Astrocyte of the hippocampus (primary cell): ENCODE measurements around the gene LRP5.
A peak's percentile ranks its signal among the peaks of the same experiment; 100 is the strongest.
"Not testable (repeated sequence)": the region's sequence is repeated elsewhere in the genome, so short reads cannot be mapped to it uniquely, and the experiment has no call there.

Source experiments
- DNase-seq: peaks from one replicate; pipeline ENCODE4 v3.0.0; 2011; ENCODE audit warnings: low read depth, low spot score

The LRP5 gene

DNA sequence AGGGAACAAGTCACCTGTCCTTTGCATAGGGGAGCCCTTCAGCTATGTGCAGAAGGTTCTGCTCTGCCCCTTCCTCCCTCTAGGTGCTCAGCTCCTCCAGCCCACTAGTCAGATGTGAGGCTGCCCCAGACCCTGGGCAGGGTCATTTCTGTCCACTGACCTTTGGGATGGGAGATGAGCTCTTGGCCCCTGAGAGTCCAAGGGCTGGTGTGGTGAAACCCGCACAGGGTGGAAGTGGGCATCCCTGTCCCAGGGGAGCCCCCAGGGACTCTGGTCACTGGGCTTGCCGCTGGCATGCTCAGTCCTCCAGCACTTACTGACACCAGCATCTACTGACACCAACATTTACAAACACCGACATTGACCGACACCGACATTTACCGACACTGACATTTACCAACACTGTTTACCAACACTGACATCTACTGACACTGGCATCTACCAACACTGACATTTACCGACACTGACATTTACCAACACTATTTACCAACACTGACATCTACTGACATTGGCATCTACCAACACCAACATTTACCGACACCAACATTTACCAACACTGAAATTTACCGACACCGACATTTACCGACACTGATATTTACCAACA is 76.3 kb downstream of the LRP5 start:
- no peak for DNase-seq

DNA sequence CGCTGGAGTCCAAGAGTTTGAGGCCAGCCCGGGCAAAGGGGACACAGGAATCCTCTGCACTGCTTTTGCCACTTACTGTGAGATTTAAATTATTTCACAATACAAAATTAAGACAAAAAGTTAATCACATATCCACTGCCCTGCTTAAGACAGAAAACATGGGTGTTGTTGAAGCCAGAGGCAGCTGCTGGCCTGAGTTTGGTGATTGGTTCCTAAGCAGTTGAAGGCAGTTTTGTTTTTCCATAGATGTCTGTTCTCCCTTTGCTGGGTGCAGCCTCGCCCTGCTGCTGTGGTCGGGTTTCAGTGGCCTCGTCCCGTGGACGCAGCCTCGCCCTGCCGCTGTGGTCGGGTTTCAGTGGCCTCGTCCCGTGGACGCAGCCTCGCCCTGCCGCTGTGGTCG is 77.9 kb downstream of the LRP5 start:
- DNase-seq = no peak

DNA sequence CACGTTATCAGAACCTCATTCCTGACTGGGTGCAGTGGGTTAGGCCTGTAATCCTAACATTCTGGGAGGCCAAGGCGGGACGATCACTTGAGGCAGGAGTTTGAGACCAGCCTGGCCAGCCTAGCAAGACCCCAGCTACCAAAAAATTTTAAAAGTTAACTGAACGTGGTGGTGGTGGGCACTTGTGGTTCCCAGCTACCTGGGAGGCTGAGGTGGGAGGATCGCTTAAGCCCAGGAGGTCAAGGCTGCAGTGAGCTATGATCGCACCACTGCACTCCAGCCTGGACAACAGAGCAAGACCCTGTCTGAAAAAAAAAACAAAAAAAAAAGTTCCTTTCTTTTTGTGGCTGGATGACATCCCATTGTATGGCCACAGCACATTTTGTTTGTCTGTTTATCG is 80.4 kb downstream of the LRP5 start:
- no peak for DNase-seq

DNA sequence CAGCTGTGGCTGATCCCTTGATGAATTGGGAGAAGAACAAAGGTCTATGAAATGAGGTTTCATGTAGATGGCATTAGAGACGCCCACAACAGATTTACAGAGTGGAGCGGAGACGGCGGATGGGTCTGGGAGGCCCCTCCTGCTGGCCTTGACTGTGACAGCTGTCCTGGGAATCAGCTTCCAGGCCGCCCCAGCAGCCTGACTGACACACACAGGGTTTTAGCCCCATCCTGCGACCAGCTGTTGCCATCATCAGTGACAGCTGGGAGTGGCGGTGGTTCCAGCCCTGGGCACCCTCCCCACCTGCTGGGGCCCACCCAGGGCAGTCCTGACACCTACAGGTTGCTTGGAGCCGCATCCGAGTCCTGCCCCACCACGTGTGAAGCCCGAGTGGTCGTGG is 84.1 kb downstream of the LRP5 start:
- DNase-seq = no peak

DNA sequence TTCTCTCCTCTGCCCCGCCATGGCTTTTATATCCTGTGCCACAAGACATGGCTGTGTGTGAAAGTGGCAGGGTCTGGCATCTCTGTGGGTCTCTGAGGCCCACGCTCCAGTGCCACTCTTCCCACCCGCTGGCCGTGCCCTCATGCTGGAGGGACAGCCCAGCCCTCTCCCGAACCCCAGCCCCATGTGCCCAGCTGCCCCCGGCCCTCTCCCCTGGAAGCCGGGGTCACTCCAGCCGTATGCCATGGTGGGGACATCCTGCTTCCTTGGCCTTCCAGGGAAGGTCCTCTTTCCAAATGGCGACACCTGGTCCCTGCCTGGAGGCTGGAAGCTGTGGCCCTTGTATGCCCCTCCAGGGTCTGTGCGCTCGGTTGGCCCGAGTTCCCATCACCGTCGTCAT is 84.9 kb downstream of the LRP5 start:
- no peak for DNase-seq

DNA sequence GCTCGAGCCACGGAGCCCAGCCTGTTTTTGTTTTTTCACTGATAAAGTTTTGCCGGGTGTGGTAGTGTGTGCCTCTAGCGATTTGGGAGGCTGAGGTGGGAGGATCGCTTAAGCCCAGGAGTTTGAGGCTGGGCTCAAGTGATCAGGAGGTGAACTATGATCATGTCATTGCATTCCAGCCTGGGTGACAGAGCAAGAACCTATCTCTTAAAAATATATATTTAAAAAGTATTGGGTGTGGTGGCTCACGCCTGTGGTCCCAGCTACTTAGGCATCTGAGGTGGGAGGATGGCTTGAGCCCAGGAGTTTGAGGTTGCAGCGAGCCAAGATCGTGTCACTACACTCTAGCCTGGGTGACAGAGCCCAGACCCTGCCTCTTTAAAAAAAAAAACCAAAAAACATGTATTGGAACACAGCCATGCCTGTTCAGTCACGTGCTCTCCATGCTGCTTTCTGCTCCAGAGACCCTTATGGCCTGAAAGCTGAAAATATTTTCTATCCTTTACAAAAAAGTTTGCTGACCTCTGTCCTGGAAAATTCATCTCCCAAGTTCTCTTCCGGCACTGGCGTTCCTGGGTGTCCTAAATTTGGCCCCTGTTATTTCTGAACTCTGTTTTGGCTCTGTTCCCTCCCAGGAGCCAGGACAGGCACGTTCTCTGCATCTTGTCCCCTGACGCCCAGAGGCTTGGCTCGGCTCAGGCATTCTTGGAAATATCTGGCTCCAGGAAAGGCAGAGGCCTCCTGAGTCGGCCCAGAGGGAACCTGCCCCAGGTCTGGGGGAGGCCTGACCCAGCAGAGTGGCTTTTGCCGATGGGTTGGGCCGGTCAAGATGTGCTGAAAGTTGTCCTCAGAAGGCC is 86.8 kb downstream of the LRP5 start:
- DNase-seq = peak; percentile 37

DNA sequence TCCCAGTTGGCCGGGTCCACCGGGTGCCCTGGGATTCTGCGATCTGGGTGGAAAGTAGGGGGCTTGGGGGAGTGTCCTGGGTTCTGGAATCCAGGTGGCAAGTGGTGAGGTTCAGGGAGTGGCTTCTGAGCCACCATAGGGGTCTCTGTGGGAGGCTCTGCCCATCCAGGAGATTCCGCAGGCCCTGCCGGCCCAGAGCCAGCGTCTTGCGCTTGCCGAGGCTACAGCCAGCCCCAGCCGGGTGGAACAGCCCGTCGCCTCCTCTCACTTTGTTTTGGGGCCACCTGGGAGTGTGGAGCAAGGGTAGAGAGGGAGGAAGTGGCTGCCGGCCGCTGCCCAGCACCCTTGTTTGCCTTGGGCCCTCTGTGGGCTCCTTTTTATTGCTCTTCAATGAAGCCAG is 87.5 kb downstream of the LRP5 start:
- no peak for DNase-seq

DNA sequence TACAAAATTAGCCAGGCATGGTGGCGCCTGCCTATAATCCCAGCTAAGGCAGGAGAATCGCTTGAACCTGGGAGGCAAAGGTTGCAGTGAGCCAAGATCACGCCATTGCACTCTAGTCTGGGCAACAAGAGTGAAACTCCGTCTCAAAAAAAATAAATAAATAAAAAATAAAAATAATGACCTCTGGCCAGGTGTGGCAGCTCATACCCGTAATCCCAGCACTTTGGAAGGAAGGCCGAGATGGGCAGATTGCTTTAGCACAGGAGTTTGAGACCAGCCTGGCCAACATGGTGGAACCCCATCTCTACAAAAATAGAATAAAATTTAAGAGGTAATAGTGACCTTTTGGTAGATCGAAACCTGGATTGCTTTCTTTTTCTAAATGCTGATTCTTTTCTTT is 88.2 kb downstream of the LRP5 start:
- DNase-seq = not testable (repeated sequence)

DNA sequence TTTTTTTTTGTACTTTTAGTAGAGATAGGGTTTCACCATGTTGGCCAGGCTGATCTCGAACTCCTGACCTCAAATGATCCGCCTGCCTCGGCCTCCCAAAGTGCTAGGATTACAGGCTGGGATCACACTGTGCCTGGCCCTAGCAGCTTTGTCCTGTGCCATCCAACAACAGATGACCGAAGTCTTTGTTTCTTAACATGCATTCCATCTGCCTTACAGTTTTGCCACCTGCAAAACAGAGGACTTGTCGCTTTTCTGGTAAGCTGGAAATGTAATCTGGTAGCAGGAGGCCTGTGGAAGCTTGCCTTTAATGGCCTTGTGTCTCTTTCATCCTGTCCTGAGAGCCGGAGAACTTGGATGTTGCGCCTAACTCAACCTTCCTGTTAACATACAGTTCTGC is 89.5 kb downstream of the LRP5 start:
- no peak for DNase-seq

DNA sequence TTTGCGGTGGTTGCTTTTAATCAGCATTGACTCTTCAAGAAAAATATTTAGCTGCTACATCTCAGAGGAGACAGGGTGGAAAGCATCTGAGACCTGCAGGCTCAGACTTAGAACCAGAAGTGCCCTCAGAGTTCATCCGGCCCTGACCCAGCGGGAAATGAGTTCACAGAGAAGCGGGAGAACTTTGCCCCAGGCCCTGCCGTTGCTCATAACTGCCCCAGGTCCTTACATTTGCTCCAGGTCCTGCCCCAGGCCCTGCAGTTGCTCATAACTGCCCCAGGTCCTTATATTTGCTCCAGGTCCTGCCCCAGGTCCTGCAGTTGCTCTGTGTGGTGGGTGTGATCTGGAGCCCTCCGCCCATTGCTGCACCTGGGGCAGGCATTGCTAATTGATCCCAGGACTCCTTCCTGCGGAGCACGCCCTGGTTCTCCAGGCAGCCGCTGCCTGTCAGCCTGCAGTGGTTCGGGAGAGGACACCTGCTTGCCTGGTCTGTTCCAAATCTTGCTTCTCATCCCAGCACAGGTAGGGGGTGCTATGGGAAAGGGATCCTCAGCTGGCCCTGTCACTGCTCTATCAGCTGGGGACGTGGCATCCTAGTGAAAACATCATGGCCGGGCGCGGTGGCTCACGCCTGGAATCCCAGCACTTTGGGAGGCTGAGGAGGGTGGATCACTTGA is 90.1 kb downstream of the LRP5 start:
- no peak for DNase-seq

DNA sequence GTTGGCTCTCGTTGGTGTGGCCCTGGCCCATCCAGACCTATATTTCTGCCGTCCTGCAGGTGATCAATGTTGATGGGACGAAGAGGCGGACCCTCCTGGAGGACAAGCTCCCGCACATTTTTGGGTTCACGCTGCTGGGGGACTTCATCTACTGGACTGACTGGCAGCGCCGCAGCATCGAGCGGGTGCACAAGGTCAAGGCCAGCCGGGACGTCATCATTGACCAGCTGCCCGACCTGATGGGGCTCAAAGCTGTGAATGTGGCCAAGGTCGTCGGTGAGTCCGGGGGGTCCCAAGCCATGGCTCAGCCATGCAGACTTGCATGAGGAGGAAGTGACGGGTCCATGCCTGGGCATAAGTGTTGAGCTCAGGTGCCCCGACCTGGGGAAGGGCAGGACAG is 91.0 kb downstream of the LRP5 start:
- no peak for DNase-seq

DNA sequence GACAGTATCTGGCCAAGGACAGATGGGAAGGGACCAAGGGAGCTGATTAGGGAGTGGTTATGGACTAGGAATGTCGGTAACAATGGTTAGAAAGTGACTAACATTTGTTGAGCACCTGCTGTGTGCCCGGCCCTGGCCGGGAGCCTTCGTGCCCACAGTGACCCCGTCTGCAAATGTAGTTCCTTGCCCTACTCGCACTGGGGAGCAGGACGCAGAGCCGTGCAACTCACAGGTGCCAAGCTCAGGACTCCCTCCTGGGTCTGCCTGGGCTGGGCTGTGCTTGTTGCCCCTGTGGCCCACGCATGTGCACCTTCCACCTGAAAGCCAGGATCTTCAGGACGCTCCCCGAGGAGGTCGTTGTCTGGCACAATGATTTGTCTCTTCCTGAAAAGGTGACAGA is 91.4 kb downstream of the LRP5 start:
- DNase-seq = no peak

DNA sequence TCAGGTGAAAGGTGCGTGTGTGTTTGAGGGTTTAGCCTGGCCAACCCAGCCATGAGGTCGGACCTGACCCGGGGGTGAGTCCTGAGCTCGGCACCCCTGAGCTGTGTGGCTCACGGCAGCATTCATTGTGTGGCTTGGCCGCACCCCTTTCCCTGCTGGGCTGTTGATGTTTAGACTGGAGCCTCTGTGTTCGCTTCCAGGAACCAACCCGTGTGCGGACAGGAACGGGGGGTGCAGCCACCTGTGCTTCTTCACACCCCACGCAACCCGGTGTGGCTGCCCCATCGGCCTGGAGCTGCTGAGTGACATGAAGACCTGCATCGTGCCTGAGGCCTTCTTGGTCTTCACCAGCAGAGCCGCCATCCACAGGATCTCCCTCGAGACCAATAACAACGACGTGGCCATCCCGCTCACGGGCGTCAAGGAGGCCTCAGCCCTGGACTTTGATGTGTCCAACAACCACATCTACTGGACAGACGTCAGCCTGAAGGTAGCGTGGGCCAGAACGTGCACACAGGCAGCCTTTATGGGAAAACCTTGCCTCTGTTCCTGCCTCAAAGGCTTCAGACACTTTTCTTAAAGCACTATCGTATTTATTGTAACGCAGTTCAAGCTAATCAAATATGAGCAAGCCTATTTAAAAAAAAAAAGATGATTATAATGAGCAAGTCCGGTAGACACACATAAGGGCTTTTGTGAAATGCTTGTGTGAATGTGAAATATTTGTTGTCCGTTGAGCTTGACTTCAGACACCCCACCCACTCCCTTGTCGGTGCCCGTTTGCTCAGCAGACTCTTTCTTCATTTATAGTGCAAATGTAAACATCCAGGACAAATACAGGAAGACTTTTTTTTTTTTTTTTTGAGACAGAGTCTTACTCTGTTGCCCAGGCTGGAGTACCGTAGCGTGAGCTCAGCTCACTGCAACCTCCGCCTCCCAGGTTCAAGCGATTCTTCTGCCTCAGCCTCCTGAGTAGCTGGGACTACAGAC is 94.2 kb downstream of the LRP5 start:
- no peak for DNase-seq

DNA sequence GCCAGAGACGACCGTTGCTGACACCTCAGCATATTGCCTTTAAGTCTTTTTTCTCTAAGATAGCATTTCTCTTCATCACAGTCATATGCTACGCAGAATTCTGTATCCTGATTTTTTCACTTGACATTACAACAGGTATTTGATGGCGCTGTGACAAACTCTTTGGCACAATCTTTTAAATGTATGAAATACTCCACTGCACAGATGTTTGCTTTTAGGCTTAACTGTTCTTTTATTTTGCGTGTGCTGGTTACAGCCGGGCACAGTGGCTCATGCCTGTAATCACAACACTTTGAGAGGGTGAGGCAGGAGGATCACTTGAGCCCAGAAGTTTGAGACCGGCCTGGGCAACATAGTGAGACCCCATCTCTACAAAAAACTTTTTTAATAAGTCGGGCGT is 96.1 kb downstream of the LRP5 start:
- DNase-seq = no peak

DNA sequence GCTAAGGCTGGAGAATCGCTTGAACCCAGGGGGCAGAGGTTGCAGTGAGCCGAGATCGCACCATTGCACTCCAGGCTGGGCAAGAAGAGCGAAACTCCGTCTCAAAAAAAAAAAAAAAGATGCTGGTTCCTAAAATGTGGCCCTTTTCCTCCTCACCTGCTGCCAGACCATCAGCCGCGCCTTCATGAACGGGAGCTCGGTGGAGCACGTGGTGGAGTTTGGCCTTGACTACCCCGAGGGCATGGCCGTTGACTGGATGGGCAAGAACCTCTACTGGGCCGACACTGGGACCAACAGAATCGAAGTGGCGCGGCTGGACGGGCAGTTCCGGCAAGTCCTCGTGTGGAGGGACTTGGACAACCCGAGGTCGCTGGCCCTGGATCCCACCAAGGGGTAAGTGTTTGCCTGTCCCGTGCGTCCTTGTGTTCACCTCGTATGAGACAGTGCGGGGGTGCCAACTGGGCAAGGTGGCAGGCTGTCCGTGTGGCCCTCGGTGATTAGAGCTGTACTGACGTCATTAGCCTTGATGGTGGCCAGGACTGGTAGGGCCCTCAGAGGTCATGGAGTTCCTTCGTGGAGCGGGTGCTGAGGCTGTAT is 97.5 kb downstream of the LRP5 start:
- DNase-seq = no peak

DNA sequence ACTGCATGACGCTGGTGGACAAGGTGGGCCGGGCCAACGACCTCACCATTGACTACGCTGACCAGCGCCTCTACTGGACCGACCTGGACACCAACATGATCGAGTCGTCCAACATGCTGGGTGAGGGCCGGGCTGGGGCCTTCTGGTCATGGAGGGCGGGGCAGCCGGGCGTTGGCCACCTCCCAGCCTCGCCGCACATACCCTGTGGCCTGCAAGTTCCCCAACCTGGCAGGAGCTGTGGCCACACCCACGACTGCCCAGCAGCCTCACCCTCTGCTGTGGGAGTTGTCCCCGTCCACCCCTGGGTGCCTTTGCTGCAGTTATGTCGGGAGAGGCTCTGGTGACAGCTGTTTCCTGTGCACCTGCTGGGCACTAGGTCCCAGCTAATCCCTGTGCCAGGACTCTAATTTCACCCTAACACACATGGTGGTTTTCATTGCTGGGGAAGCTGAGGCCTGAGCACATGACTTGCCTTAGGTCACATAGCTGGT is 99.2 kb downstream of the LRP5 start:
- DNase-seq = no peak

DNA sequence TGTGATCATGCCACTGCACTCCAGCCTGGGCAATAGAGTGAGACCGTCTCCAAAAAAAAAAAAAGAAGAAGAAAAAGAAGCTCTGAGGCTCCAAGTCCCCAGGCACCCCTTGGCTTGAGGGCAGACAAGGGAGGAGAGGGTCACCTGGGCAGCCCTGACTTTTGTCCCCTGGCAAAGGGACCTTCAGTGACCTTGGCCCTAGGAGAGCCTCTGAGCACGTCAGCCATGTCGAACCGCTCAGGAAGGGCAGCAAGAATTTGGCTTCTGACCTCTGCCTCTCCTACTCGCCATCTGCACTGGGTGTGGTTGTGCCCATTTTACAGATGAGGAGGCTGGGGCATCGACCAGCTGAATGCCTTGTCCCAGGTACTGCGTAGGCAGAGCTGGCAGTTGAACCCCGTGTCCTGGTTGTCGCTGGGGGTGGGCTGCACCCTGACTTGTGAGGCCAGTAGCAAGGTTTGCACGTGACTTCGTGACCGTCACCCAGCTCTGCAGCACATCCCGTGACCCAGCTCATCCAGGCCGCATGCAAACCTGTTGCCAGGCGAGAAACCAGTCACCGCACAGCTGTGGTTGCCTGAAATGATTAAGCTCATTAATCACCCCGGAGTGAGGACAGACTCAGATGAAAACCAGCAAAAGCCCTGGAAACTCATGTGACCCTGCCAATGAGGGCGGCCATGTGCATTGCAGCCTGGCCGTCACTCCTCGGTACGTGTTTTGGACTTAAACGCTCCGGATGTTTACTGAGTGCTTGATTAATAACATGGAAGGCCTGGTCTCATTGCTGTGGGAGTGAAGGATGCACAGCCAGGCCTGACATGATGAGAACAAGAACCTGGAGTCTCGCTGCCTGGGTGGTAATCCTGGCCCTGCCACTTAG is 100.4 kb downstream of the LRP5 start:
- peak; percentile 70 for DNase-seq

DNA sequence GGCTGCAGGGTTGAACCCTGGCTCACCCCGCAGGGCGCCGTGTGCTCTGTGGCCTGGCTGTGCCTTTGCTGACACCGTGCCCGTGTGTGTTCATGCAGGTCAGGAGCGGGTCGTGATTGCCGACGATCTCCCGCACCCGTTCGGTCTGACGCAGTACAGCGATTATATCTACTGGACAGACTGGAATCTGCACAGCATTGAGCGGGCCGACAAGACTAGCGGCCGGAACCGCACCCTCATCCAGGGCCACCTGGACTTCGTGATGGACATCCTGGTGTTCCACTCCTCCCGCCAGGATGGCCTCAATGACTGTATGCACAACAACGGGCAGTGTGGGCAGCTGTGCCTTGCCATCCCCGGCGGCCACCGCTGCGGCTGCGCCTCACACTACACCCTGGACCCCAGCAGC is 101.2 kb downstream of the LRP5 start:
- no peak for DNase-seq

DNA sequence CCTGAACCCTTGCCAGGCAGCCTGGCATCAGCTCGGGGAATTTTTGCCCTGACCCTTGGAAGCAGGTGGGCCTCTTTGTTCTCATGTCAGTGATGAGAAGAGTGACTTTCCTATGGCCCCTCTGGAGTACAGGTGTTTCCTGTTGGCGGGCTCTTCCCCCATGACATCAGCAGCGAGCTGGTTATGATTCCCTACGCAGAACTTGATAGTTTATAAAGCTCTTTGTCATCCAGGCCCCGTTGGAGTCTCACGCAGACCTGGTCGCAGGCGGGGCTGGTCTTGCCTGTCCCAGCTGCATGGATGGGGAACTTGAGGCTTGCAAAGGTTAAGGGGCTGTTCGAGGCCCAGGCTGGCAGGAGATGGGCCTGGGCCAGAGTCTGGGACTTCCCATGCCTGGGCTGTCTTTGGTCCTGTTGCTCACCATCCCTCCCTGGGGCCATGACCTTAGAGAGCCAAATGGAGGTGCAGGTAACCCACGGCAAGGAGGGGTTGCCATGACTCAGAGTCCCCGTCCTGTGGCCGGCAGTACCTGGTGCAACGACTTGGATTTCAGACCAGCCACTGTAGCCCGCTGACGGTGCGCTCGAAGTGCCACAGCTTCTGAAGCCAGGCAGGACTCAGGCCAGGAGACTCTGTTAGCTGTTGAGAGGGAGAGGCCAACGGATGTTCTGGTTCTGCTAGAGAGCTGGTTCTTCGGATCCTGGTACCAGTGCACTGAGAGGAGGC is 102.3 kb downstream of the LRP5 start:
- no peak for DNase-seq
